Activated CD4-positive, CD25-positive, alpha-beta regulatory T cell treated with anti-CD3 and anti-CD28 coated beads, Interleukin-2, amount 50 U/mL, for 24 hours (primary cell): ENCODE measurements around the gene ZNF622.

Experiments used
- ATAC-seq, 2 donors: fragments of 150-1000 bp; cut with Tn5 transposase; one replicate each; pipeline ENCODE4 v1.10.0; 2021; ENCODE audit warnings: mild to moderate bottlenecking in 1 of 2, moderate library complexity in 1 of 2

ZNF622 gene, protein sequence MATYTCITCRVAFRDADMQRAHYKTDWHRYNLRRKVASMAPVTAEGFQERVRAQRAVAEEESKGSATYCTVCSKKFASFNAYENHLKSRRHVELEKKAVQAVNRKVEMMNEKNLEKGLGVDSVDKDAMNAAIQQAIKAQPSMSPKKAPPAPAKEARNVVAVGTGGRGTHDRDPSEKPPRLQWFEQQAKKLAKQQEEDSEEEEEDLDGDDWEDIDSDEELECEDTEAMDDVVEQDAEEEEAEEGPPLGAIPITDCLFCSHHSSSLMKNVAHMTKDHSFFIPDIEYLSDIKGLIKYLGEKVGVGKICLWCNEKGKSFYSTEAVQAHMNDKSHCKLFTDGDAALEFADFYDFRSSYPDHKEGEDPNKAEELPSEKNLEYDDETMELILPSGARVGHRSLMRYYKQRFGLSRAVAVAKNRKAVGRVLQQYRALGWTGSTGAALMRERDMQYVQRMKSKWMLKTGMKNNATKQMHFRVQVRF

DNA sequence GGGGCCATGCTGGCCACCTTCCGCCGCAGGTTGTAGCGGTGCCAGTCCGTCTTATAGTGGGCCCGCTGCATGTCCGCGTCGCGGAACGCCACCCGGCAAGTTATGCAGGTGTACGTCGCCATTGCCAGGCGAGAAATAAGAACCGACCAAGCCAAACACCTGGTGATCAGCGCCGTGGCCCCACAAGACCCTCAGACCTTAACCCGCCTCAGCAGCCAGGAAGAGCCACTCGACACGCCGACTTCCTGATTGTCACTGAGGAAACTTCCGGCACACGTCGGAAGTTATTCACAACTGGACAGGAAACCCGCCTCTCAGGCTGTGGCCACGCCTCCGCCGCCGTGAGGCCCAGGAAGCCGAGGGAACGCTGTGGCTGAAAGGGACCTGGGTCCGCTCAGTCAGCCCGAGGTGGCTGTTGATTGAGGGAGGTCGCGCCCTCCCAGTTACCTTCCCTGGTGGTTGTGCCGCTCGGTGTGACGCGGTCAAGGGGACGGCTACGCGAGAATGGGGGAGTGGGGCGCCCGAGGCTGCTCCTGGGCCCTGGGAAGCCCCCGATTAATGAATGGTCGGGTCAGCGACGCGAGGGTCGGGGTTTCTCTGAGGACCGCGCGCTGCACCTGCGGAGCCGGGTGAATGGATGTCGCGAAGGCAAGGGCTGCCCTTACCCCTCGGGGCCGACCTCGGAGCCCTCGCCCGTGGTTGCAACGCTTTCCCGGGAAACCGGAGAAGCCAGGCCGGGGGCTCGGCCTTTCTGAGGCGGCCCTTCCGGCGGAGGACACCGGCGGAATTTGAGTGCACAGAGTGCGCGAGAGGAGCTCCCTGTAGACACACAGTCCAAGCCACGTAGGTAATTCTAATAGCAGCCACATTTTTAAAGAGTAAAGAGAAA lies at the start of gene ZNF622:
ZNF622 (minus strand) TSS at position 257 of the 889 bp plus-strand sequence; CDS start at position 122, 135 bp downstream.
- peak; percentile 72 to 73 for ATAC-seq

DNA sequence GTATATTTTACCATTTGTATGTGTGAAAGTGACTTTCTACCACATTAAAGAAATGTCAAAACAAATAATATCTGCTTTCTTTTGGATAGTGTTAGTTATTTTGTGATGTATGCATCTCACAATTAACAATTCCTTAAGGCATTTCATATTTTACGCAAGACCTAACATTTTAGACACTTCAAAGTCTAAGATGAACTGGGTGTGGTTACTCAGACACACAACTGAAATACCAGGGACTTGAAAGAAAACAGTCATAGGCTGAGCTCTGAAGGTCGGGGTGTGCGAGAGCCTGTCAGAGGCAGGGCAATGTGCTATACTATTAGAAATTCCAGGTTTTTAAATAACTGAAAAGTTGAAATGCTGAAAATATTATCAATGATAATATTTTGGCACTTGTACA lies 44.5 kb upstream of the ZNF622 start:
- ATAC-seq = no peak

DNA sequence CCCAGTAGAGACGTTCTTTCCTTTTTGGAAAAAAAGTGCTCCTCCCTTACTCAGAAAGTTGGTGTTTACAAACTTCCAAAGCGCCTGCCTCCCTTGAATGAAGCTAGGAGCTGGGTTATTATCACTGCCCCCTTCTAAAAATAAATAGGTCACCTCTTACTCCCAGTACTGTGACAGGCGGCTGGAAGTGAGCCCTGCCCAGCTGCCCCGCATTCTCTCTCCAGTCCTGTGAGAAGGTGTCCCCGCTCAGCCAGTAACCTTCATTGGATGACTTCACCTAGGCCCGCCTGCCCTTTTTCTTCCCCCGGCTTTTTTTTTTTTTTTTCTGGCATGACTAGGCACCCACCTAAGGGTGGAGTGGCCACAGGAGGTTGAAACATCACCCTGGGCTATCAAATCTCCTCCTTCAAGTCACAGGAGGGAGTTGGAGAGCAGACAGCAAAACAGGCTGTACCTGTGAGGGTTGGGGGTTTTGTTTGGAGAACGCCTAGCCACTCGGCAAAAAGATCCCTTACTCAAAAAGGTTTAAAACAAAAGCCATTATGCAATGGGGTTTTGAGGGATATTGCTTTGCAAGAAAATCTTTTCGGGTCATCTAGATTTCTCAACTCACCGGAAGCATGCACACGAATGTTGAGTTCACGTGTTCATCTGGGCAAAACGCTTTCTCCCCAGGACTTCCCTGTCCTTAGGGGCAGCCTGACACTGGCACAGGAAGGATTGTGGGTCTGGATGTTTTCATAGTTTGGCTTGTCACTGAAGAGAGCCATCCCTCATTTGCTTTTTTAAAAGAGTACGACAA lies 43.3 kb upstream of the ZNF622 start:
- ATAC-seq = no peak

DNA sequence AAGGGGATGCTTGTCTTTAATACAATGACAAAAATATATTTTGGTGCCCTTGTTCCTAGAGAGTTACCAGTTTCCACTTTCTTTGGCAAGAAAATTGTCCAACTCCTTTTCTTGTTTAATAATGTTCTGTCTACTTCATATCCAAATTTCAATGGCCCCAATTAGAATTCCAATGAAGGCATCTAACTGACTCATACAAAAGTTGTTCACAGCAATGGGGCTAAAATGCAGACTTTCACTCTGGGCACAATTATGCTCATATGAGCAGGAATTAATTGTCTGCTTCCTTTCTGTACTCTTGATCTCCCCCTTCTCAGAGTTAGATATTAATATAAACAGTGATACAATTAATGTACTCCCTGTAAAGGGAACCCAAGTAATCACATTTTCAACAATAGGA lies 42.1 kb upstream of the ZNF622 start:
- ATAC-seq = no peak

DNA sequence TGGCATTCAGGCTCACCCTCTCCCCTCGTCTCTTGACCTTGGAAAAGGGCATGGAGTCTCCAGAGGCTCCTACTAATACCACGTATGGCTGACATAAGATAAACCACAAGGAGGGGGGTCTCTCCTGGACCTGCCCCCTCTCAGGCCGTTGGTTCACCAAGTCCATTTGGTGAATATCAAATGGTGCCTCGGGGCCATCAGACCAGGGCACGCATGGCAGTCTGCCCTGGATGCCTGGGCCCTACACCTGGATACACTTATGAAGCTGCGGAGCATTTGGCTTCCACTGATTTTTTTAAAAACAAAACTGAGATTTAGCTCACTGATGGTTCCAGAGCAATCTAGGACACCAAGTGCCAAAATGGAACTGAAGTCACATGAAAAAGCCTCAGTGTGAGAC lies 40.3 kb upstream of the ZNF622 start:
- ATAC-seq = no peak

DNA sequence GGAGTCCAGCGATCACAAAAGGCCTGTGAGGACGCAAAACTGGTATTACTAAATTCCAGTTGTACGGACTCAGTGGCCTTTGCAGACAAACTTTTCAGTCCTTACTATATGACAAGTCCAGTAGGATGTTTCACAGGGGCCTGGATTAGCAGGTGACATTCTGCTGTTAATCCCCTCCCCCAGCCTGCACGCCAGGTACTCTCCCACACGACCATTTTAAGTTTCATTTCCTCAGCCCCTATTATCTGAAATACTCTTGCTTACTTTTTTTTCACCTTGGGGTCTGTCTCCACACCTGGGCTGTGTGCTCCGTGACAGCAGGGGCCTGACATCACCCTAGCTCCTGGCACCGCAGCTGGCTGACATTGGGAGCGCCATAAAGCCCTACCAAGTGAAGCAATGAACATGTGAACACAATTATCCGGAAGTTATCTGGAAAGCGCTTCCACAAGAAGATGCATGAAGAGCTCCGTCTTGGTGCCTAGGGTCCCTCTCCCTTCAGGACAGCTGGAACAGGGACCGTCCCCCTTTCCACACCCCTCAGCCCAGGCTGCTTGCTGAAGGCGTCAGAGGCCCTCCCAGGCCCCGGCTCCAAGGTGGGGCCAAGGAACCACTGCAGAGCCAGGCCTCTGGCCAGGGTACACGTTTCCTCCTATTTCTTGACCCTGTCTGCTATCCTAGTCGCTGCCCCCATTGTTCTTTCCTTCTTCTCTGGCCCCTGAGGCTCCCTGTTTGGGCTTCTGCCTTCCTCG lies 39.7 kb upstream of the ZNF622 start:
- ATAC-seq = no peak

DNA sequence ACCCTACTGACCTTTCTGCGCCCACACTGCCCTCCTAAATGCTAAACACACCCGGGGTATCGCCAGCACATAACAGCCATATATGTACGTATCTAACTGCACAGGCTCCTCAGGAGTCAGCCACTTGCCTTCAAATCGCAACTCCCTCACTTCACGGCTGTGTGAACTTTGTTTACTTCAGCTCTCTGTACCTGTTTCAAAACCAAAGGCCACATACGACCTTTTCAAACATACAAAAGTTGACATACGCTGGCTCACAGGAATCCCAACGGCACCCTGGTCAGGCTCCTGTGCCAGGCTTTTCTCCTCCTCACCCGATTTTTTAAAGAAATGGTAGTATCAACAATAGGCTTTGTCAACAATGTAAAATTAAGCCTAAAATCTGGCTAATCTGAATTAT lies 39.0 kb upstream of the ZNF622 start:
- no peak for ATAC-seq

DNA sequence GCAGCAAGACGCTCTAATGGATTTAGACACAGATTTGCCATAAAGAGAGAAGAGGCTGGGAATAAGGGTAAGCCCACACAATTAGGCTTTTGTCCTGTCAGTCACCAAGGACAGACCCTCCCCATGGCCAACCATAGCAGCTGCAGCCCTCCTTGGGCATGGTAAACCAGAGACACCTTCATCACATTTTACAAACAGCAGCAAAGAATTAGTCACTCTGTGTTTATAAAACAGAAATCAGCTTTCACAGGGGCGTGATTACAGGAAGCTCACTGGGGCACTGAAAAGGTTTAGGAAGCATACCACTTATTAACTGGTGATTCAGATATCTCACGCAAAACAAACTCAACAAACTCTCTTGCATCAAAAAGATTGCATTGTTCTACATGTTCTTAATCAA lies 37.3 kb upstream of the ZNF622 start:
- no peak for ATAC-seq

DNA sequence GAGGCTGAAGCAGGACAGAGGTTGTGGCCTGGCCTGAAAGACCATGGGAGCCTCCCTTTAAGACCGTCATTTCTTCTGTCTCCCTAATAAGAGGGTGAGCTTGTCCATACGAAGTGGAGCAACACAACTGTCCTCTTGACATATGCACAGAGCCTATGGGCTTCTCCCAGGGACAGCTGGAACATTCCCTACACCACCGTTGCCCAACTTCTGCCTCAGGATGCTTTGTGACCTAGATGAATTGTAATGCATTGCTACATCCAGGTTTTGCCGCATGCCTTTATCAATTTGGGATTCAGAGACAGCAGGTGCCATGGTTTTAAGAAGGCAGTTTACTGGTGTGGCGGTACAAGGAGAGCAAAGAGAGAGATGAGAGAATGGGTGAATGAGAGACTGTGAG lies 34.4 kb upstream of the ZNF622 start:
- no peak for ATAC-seq

DNA sequence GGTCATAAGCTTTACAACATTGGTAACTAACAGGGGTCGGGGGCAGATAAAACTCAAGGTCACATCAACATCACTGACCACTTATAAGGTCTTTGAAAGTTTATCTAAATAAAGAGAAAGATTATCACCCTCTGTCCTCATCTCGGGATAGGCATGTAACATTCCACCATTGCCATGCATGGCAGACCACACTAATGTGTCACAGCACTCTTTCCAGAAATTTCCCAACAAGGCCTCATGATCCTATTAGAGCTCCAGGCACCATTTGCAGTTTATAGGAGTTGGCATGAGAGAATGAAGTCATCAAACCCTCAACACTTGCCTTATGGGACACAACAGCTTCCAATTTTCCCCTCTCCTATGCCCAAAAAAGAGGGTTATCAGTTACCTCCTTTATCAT lies 31.9 kb upstream of the ZNF622 start:
- no peak for ATAC-seq

DNA sequence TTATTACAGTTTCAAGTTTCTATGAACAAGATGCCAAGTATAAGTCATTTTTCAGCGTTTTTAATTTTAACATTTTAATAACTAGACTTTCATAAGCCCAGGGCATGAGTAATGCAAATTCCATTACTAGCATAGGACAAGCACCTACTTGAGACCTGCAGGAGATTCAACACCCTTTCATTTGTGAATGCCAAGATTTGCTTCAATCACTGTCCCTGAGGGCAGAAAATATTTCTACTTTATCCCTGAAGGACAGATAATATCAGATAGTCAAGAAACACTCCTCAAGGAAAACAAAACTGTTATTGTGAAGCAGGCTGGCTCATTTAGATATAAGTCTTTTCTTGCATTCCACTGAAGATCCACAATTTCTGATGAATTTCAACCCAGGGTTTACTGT lies 27.7 kb upstream of the ZNF622 start:
- ATAC-seq = no peak

DNA sequence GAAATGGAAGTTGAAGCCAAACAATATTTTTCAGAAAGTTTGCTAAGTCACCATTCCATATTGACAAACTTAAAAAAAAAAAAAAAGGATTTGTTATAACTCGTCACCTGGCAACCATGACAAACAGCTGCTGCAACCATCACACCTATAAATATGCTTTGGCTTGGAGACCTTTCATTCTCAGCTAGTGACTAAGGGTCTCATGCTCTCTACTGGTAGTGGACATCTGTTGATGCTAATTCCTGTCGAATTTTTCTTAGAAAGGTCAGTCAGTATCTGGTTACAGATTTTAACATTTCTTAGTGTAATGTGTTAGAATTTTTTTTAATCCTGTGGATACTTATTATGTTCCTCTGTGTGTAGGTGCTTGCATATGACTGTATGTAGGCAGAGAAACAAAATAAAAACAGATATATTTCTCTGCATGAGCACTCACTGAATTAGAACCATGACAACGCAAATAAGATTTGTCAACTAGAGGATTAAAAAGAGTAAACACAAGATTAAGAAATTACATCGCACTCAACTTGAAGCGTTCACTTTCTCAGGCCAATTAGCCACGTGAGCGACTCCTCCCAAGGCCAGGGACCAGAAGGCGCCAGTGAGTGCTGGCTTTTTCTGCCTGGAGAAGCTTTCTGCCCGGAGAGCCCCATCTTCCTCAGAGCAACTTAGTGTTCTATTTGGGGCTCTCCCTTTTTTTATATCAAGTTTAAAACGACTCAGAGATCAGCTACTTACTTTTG lies 27.0 kb upstream of the ZNF622 start:
- ATAC-seq = no peak

DNA sequence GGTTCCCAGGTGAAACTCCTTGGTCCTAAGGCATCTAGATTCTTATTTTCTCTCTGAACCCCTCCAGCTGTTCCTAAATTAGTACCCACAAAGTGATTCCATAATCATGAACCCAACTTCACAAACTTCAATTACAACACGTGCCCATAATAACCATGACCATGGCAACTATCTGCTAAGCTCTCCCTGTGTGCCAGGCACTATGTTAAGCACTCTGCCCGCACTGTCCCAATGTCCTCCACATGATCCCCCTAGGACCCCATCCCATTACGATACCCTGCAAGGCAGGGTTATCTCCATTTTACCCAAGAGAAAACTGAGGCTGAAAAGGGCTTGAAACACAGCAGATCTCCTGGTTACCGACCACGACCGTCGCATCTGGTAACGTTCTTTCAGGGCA lies 25.3 kb upstream of the ZNF622 start:
- ATAC-seq = no peak

DNA sequence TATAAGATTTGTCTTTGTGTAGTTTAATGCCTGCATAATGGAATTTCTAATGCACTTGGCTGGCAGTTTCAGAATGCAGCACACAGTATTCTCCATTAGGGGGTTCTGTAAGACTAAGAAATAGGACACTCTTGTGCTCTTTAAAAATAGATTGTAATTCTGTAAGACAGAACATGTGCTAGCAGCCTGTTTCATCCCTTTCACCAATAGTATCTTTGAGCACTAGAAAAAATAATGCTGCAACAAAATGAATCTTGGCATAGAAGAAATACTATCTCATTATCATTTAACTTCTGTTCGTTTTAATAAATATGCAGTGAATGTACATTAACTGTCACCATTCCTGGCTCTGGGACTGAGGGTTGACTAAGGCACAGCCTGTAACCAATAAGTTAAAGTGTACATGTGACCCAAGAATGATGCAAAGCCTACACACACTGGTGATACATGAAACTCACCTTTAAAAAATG lies 23.8 kb upstream of the ZNF622 start:
- ATAC-seq = peak in 1 of 2 donors; percentile 30

DNA sequence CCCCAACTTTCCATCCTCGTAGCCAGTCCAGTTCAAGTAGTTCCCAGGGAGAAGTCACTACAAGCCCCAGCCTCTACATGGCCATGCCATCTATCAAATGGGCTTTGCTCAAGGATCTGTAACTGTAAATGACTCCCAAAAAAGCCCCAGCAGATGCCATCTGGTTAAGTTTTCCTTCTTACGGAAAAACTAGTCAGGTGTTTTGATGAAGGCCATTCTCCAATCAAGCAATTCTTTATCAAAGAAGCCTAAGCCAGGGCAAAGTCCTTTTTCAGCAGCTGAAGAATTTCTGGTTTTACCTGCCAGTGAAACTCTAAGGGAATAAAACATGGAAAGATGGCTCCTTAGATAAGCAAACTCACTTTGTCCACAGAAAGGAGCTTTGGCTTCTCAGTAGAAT lies 21.9 kb upstream of the ZNF622 start:
- ATAC-seq = no peak

DNA sequence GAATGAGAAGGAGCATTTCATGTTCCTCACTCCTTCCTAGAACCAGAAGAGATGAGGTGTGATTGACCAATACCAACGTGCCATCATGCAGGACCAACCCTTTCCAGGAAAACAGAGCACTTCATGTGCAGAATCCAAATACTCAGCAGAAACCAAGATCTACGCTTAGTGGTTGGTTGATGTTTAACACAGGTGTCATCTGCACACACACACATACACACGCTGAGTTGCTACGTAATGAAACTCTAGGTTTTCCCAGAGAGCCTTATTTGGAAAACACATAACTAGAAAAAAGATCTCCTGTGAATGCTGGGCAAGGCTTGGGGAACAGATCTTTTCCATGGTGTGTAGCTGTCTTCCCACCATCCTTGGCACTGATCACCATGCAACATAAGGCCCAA lies 21.1 kb upstream of the ZNF622 start:
- no peak for ATAC-seq

DNA sequence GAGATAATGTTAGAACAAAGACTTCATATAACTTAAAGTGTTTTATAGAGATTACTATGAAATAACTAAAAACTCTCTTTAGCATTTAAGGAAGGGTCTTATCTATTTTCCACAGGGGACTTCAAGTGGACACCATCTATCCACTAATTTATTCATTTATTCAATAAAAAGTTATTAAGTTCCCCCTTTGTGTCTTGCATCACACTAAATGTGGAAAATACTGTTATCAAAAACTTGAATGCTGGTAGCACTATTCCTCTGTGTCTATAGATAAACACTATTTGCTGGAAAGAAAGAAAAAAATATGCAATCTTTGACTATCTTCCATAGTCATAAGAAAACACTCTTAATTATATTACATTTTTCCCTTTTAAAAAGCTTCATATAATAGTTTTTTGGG lies 20.1 kb upstream of the ZNF622 start:
- no peak for ATAC-seq

DNA sequence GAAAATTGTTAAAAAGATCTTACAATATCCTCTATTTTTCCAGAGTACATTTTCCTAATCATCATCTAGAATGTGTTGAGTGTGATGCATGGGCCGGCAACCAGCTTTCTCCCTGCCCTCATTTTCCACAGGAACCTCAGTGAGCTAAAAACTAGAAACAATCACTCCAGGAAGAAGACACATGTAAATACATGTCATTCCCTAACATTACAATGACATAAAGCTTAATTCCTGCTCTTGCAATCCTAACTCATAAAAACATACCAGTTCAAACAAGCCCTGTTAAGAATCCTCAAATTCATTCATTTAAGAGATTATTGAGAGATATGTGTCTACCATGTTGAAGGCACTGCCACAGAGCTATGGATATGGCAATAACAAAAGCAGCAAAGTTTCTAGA lies 18.5 kb upstream of the ZNF622 start:
- no peak for ATAC-seq

DNA sequence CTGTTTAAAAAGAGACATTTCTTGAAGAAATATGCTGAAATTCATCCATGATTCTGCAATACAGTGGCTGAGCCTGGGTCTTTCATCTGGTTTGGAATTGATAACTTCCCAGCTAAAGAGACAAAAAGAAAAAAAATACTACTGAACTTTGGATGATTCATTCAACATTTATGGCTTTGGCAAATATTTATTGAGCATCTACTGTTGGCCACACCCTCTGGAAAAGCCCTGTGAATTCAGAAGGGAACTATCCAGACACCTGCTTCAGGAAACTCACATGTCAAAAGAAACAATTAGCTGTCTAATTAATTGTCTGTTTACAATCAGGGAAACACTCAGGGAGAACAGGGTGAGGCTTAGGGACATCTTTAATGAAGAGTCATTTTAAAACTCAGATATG lies 17.8 kb upstream of the ZNF622 start:
- no peak for ATAC-seq

DNA sequence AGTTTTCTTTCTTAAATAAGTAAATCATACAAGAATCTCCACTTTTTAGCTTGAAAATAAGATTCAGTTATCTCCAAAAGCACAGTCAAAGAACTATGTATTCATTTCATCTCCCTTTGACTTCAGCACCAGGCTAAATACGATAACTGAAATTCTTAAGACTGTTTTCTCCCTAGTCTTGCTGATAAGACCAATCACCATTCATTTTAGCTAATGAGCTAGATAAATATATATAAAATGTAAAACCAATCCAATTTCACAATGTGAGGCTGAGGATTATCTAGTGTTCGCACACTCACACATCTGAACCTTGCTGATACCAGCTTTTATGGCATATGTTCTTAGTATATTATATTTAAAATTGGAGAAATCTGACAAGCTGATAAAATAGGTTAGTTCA lies 17.3 kb upstream of the ZNF622 start:
- no peak for ATAC-seq

DNA sequence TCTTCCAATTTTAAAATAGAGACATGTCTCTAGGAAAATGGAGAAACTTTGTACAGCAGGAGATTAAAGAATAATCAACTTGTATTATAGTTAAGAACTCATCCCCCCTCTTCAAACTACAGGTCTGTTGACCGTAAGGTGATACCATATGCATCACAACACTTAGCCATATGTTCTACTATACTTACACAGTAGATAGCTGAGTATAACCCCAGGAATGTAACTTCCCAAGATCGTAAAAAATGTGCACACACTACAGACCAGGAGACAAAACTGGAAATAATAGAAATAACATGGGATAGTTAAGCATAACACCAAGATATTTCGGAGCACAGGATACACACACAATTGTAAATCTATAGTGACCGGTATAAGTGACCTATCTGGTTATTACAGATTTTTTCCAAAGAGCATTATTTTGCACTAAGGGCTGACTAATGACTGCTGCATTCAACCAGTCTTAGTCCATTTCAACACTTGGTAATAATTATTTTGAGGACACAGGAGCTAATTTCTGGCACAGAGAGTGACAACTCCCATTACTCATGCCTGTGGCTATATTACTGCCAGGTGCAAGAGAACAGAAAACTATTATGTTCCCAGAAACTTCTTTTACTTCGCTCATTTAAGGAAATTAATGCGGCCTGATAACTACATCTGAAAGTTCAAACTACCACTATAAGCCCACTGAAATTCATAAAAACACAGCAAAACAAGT lies 15.4 kb upstream of the ZNF622 start:
- ATAC-seq = no peak
